ENCODE results near the gene BPIFA1. TPM values are rescaled to one million over a fixed set of nuclear protein-coding genes. Genes with fewer than 3 reads are reported as not detected.

Gene BPIFA1
- total and polyA plus RNA-seq, 2 donors: 1.2 to 6.0 TPM

DNA sequence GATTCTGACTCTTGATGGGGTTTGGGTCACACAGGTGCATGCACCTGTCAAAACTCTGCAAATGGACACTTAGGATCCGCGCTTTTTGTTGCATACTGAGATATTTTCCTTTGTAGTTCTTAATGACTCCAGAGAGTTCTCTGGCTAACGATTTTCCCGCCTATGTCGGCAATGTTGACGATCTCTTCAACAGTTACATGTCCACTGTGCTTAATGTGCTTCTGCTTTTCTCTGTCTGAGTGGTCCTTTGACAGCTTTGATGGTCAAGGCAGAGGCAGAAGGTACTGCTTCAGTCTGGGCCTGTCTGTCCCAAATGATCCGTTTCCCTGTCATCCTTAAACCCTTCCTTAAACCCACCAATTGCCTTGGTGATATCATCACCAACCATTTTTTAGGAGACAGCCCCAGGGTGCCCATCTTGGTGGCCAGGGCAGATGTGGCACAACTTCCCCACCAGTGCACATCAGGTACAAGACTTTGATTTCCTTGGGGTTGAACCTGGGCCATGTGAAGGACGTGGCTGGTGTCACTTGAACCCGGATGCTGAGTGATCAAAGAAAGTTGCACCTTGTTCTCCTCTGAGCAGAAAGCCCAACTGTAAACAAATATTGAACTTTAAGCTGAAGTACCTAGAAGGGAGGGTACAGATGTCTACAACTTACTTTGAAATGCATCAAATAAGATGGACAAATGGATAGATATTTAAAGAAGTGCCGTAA, 36.5 kb downstream of the BPIFA1 start:
- WGBS: 91% methylated on average over 10 of the region's 10 CpGs
- H3K27ac ChIP-seq (ENCODE audit: low read depth in 1 of 2, low read length in 1 of 2): no peak overlapping the region
- no peaks in the 10 kb centered on the region for H3K4me1 ChIP-seq (ENCODE audit: control insufficient read depth in 2 of 2, insufficient read depth in 2 of 2, low read length in 2 of 2)
- no peak for DNase-seq (ENCODE audit: low read depth in 6 of 9, low spot score in 9 of 9)
- no peaks in the 10 kb centered on the region for H3K9me3 ChIP-seq (ENCODE audit: control insufficient read depth in 2 of 2, insufficient read depth in 1 of 2, low read length in 1 of 2)
- H3K27me3 ChIP-seq (ENCODE audit: control insufficient read depth in 2 of 2, insufficient read depth in 1 of 2, low read length in 1 of 2): peaks cover 0 to 9% of the 10 kb centered on the region in 2 donors
- H3K36me3 ChIP-seq (ENCODE audit: control insufficient read depth in 2 of 2, insufficient read depth in 2 of 2, low read length in 1 of 2): no peaks in the 10 kb centered on the region
- no peak overlapping the region for H3K4me3 ChIP-seq (ENCODE audit: low read length in 2 of 2)

DNA sequence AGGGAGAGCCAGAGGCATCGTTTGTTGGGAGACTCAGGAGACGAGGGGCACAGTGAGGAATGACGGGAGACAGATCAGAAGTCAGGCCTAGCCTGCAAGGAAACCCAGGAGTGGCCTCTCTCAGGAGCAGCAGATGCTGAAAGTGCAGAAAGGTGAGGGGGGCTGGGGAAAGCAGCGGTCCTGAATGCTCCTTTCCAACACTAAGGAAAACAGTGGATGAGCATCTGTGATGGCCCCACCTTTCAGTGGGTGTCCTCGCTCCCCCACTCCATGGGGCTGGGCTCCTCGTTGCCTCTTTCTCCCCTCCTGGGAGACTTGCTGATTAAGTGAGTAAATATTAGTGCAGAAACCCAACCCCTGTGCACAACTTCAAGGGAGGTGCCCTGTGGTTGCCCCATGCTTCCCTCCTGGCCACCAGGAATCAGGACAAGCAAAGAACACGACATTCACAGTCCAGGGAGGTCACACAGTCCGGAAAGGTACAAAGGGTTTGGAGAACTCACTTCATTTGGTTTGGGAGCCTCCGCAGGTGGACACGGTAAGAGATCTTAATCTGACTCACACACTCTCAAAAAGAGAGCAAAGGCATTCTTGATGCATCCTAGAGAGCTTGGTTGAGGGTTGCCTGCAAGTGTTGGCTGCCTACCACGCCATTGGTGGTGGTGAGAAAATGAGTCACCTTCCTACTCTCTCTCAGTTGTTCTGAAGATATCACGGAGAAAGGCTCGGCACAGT, 37.5 kb downstream of the BPIFA1 start:
- Histone ChIP-seq H3K4me3 (ENCODE audit: low read length in 2 of 2) (no peak overlapping the region), H3K27me3 (ENCODE audit: control insufficient read depth in 2 of 2, insufficient read depth in 1 of 2, low read length in 1 of 2) (peaks cover 0 to 16% of the 10 kb centered on the region in 2 donors), H3K36me3 (ENCODE audit: control insufficient read depth in 2 of 2, insufficient read depth in 2 of 2, low read length in 1 of 2) (no peaks in the 10 kb centered on the region), H3K4me1 (ENCODE audit: control insufficient read depth in 2 of 2, insufficient read depth in 2 of 2, low read length in 2 of 2) (no peaks in the 10 kb centered on the region), H3K27ac (ENCODE audit: low read depth in 1 of 2, low read length in 1 of 2) (no peak overlapping the region), H3K9me3 (ENCODE audit: control insufficient read depth in 2 of 2, insufficient read depth in 1 of 2, low read length in 1 of 2) (no peaks in the 10 kb centered on the region)
- 81% methylated on average over 13 of the region's 13 CpGs for WGBS
- no peak for DNase-seq (ENCODE audit: low read depth in 6 of 9, low spot score in 9 of 9)

DNA sequence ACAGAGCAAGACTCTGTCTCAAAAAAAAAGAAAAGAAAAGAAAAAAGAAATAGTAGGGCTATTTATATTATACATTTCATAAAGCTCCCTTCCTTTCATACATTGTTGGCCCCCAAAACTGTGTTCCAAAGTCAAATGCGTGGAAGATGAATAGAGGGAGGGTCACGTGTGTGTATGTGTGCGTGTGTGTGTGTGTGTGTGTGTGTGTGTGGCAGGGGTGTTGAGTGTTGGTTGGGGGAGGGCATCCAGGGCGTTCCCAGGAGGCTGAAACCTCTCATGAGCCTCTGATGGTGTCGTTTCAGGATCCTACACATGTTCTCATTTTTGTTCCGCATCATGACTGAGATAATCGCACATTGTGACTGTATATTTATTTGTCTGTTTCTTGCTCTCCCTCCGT, 39.4 kb downstream of the BPIFA1 start:
- no peaks in the 10 kb centered on the region for H3K36me3 ChIP-seq (ENCODE audit: control insufficient read depth in 2 of 2, insufficient read depth in 2 of 2, low read length in 1 of 2)

DNA sequence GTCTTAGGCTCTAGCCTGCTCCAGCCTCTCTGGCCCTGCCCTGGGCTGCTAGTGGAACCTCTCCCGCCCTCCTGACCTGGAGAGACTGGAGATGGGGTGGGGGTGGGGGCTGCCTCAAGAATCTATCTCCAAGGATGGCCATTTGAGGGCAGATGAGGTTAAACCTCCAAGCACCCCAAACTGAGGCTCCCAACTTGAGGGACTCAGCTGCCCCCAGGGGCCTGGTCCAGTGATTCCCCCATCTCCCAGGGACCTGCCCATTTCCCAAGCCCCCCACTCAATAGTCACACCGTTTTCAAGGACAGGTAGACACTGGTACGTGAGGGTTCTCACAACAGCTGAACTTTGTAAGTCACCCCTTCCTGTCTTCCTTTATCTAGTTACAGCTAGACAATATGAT, 40.1 kb downstream of the BPIFA1 start:
- DNase-seq (ENCODE audit: low read depth in 6 of 9, low spot score in 9 of 9): no peak
- peaks cover 0 to 26% of the 10 kb centered on the region in 2 donors for H3K27me3 ChIP-seq (ENCODE audit: control insufficient read depth in 2 of 2, insufficient read depth in 1 of 2, low read length in 1 of 2)
- no peaks in the 10 kb centered on the region for H3K9me3 ChIP-seq (ENCODE audit: control insufficient read depth in 2 of 2, insufficient read depth in 1 of 2, low read length in 1 of 2)
- 71% methylated on average over 3 of the region's 3 CpGs for WGBS
- no peak overlapping the region for H3K27ac ChIP-seq (ENCODE audit: low read depth in 1 of 2, low read length in 1 of 2)
- H3K4me1 ChIP-seq (ENCODE audit: control insufficient read depth in 2 of 2, insufficient read depth in 2 of 2, low read length in 2 of 2): no peaks in the 10 kb centered on the region
- H3K4me3 ChIP-seq (ENCODE audit: low read length in 2 of 2): no peak overlapping the region
- H3K36me3 ChIP-seq (ENCODE audit: control insufficient read depth in 2 of 2, insufficient read depth in 2 of 2, low read length in 1 of 2): no peaks in the 10 kb centered on the region

More for the DNA sequence above, 39.4 kb downstream of the BPIFA1 start:
- no peak for DNase-seq (ENCODE audit: low read depth in 6 of 9, low spot score in 9 of 9)
- no peaks in the 10 kb centered on the region for H3K4me1 ChIP-seq (ENCODE audit: control insufficient read depth in 2 of 2, insufficient read depth in 2 of 2, low read length in 2 of 2)
- H3K27me3 ChIP-seq (ENCODE audit: control insufficient read depth in 2 of 2, insufficient read depth in 1 of 2, low read length in 1 of 2): peaks cover 0 to 26% of the 10 kb centered on the region in 2 donors
- H3K9me3 ChIP-seq (ENCODE audit: control insufficient read depth in 2 of 2, insufficient read depth in 1 of 2, low read length in 1 of 2): no peaks in the 10 kb centered on the region
- no peak overlapping the region for H3K27ac ChIP-seq (ENCODE audit: low read depth in 1 of 2, low read length in 1 of 2)
- H3K4me3 ChIP-seq (ENCODE audit: low read length in 2 of 2): no peak overlapping the region
- 92% methylated on average over 8 of the region's 8 CpGs for WGBS

DNA sequence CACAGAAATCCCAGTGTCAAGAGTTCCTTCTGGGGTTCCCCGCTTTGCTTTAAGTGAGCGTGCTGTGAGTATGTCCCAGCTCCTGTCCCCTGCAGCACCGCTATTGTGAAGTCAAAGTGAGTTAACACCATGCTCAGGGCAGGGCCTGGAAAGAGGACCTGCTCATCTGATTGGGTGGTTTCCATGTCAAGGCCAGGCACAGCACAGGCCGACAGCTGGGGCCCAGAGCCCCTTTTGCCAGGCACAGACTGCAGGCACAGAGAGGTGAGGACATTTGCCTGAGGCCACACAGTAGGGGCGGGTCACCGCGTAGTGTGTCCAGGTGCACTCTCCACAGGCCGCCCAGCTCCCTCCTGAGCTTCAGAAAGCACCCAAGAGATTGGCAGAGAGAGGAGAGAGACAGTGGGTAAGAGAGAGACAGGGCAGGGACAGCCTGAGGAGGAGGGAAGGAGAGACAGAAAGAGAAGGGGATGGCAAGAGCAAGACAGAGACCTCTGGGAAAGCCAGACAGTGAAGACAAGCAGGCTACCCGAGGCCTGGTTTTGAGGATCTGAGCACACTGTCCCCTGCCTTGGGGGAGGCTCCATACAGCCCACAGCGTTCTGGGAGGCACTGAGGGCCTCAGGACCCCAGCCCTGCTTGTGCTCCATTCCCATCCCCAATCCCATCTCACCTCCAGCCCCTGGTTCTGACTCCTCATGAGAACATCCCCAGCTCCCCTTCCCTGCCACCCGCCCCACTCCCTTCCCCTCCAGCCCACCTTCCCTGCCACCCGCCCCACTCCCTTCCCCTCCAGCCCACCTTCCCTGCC, 40.7 kb downstream of the BPIFA1 start:
- 88% methylated on average over 12 of the region's 12 CpGs for WGBS

DNA sequence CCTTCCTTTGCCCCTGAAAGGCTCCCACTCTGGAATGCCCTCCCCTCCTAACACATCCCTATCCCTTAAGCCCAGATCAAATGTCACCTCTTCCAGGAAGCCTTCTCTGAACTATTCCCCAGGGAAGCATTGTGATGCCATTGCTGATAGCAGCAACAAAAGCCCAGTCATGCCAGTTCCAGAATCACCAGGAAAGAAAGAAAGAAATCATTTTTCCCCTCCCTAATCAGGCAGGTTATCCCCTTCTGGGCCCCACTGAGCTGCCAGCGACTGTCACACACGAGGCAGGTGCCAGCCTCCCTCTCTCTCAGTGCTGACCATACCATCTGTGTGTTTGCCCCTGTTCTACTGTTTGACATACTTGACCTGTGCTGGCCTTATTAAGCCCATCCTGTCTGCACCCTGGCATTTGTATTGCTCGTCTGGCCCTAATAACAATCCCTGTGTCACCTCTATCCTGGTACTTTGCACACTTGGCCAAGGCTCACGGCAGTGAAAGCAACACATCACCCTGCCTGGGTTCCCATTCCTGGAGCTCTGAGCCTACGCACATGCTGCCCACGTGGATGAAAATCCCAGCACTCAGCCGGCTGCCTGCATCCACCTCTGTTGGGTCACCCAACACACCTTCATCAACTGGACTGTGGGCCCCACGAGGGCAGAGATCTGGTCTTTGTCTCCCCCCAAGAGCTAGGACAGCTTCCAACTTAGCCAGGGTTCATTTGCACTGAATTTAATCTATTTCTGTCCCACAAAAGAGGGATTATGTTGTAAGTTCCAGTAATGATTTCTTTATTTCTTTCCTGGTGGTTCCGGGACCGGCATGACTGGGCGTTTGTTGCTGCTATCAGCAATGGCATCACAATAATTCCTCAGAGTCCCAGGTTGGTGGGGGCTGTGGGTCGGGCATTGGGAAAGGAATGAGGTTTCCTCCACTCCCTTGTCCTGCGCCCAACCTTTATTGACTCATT, 42.0 kb downstream of the BPIFA1 start:
- 79% methylated on average over 13 of the region's 13 CpGs for WGBS
- Histone ChIP-seq H3K9me3 (ENCODE audit: control insufficient read depth in 2 of 2, insufficient read depth in 1 of 2, low read length in 1 of 2) (no peaks in the 10 kb centered on the region), H3K4me3 (ENCODE audit: low read length in 2 of 2) (no peak overlapping the region), H3K27ac (ENCODE audit: low read depth in 1 of 2, low read length in 1 of 2) (no peak overlapping the region), H3K4me1 (ENCODE audit: control insufficient read depth in 2 of 2, insufficient read depth in 2 of 2, low read length in 2 of 2) (no peaks in the 10 kb centered on the region), H3K36me3 (ENCODE audit: control insufficient read depth in 2 of 2, insufficient read depth in 2 of 2, low read length in 1 of 2) (no peaks in the 10 kb centered on the region), H3K27me3 (ENCODE audit: control insufficient read depth in 2 of 2, insufficient read depth in 1 of 2, low read length in 1 of 2) (peaks cover 0 to 28% of the 10 kb centered on the region in 2 donors)
- DNase-seq (ENCODE audit: low read depth in 6 of 9, low spot score in 9 of 9): no peak

More for the DNA sequence above, 40.7 kb downstream of the BPIFA1 start:
- Histone ChIP-seq H3K27me3 (ENCODE audit: control insufficient read depth in 2 of 2, insufficient read depth in 1 of 2, low read length in 1 of 2) (peaks cover 0 to 26% of the 10 kb centered on the region in 2 donors), H3K4me1 (ENCODE audit: control insufficient read depth in 2 of 2, insufficient read depth in 2 of 2, low read length in 2 of 2) (no peaks in the 10 kb centered on the region), H3K9me3 (ENCODE audit: control insufficient read depth in 2 of 2, insufficient read depth in 1 of 2, low read length in 1 of 2) (no peaks in the 10 kb centered on the region), H3K4me3 (ENCODE audit: low read length in 2 of 2) (no peak overlapping the region), H3K27ac (ENCODE audit: low read depth in 1 of 2, low read length in 1 of 2) (no peak overlapping the region), H3K36me3 (ENCODE audit: control insufficient read depth in 2 of 2, insufficient read depth in 2 of 2, low read length in 1 of 2) (no peaks in the 10 kb centered on the region)
- no peak for DNase-seq (ENCODE audit: low read depth in 6 of 9, low spot score in 9 of 9)

DNA sequence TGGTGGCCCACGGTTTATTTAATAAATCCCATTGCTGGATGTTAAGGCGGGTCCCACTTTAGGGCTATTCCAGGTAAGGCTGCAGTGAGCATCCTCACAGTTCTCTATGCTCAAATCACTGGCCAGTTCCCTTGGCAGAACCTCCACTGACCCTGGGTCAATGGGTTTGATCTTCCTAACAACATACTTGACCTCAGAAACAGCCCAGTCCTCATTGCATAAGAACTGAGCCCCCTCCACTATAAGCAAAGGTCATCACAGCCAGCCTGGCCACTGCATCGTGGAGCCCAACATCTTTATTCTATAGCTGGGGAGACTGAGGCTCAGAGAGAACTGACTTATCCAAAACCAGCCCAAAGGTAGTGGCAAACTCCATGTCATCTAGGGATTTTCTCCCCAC, 42.9 kb downstream of the BPIFA1 start:
- Histone ChIP-seq H3K4me3 (ENCODE audit: low read length in 2 of 2) (no peak overlapping the region), H3K9me3 (ENCODE audit: control insufficient read depth in 2 of 2, insufficient read depth in 1 of 2, low read length in 1 of 2) (no peaks in the 10 kb centered on the region), H3K4me1 (ENCODE audit: control insufficient read depth in 2 of 2, insufficient read depth in 2 of 2, low read length in 2 of 2) (no peaks in the 10 kb centered on the region), H3K27ac (ENCODE audit: low read depth in 1 of 2, low read length in 1 of 2) (no peak overlapping the region), H3K36me3 (ENCODE audit: control insufficient read depth in 2 of 2, insufficient read depth in 2 of 2, low read length in 1 of 2) (no peaks in the 10 kb centered on the region), H3K27me3 (ENCODE audit: control insufficient read depth in 2 of 2, insufficient read depth in 1 of 2, low read length in 1 of 2) (peaks cover 0 to 28% of the 10 kb centered on the region in 2 donors)
- WGBS: 89% methylated on average over 3 of the region's 3 CpGs
- no peak for DNase-seq (ENCODE audit: low read depth in 6 of 9, low spot score in 9 of 9)

DNA sequence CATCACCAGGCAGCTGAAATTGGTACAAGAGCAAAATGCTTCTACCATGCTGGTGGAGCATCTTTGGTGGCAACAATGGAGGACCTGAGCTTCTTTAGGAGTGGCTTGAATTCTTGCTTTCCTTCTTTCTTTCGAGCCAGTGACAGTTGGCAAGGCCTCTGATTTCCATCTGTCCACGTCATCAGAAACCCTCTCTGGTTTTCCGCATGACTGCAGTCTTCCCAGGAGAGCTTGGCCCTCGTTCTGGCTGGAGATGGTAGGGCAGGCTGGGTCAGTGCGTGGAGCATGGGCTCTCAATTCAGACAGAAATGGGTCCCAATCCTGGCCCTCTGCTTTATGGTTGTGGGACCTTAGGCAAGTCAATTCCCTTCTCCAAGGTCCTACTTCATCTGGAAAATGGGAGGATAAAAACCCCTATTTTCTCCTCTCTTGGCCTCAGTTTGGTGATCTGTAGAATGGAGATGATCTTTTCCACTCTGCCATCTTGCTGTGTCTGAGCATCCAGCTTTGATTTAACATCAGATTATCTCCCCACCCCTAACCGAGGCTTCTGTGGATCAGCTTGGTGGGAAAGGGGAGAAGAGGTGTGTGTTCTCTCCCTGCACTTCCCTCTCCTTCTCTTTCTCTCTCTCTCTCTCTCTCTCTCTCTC, 43.6 kb downstream of the BPIFA1 start:
- WGBS: 90% methylated on average over 6 of the region's 6 CpGs
- H3K27ac ChIP-seq (ENCODE audit: low read depth in 1 of 2, low read length in 1 of 2): no peak overlapping the region
- no peak overlapping the region for H3K4me3 ChIP-seq (ENCODE audit: low read length in 2 of 2)
- H3K27me3 ChIP-seq (ENCODE audit: control insufficient read depth in 2 of 2, insufficient read depth in 1 of 2, low read length in 1 of 2): peaks cover 0 to 28% of the 10 kb centered on the region in 2 donors
- no peaks in the 10 kb centered on the region for H3K4me1 ChIP-seq (ENCODE audit: control insufficient read depth in 2 of 2, insufficient read depth in 2 of 2, low read length in 2 of 2)
- DNase-seq (ENCODE audit: low read depth in 6 of 9, low spot score in 9 of 9): no peak
- H3K36me3 ChIP-seq (ENCODE audit: control insufficient read depth in 2 of 2, insufficient read depth in 2 of 2, low read length in 1 of 2): no peaks in the 10 kb centered on the region
- no peaks in the 10 kb centered on the region for H3K9me3 ChIP-seq (ENCODE audit: control insufficient read depth in 2 of 2, insufficient read depth in 1 of 2, low read length in 1 of 2)
